CD4-positive, alpha-beta T cell treated with Interleukin-15 for 1 hour (primary cell): ENCODE data around the gene TFEC.
"Not testable (repeated sequence)": the region's sequence is repeated elsewhere in the genome, so short reads cannot be mapped to it uniquely, and the experiment has no call there.

Experiments used
- DNase-seq: peaks from one replicate; pipeline ENCODE4 v3.0.0-alpha.2; 2020

Gene TFEC, protein sequence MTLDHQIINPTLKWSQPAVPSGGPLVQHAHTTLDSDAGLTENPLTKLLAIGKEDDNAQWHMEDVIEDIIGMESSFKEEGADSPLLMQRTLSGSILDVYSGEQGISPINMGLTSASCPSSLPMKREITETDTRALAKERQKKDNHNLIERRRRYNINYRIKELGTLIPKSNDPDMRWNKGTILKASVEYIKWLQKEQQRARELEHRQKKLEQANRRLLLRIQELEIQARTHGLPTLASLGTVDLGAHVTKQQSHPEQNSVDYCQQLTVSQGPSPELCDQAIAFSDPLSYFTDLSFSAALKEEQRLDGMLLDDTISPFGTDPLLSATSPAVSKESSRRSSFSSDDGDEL

DNA sequence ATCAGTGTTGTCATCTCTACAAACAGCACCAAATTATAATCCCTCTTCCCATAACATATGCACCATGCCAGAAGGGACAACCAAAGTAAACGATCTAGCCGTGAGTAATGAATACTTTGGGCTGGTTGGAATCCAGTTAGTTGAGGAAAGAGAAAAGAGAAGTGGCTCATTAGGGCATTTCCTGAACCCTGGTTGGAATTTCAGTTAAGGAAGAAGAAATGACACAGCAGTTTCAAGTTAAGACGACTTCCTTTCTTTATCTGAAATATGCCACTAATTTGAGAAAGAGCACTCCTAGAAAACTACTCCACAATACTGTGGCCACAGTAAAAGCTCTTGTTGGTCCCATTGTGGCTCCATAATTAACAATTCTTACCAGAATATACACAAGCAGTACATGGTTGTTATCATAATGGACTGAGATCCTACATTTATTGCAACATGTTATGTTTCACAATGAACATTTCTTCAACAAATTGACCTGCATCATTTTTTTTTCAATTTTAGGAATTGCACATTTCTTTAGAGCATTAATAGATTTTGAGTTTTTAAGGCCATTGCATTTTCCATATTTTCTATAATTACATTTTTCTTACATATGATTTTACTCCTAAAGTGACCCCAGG lies at the start of gene TFEC:
TFEC (minus strand) TSS at position 113 of the 626 bp plus-strand sequence. CDS start 46,322 bp downstream, outside the sequence.
- DNase-seq, result no peak

DNA sequence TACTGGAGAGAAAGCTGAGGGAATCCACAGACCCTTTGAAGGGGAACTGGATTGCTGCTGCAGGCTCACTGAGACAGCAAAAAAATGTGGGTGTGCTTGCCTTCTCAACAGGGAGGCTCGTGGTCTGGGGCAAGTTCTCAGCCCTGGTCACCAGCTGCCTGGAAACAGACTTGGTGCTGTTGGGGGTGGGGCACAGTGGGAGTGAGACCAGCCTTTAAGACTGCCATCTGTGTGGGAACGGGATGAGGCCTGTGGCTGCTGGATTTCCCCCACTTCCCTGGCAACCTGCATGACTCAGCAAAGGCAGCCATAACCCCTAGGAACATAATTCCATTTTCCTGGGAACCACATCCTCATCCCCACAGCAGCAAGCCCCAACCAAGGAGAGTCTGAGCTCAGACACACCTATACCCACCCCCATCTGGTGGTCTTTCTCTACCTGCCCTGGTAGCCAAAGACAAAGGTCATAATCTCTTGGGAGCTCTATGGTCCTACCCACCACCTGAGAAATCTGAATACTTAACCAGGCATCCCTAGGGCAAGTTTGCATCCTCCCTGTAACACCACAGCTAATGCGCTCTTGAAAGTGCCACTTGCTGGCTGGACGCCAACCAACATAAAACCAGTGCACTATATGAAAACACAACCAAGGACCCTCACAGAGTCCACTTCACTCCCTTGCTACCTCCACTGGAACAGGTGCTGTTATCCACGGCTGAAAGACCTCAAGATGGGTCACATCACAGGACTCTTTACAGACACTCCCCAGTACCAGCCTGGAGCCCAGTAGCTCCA lies 45.0 kb upstream of the TFEC start:
- no peak for DNase-seq

DNA sequence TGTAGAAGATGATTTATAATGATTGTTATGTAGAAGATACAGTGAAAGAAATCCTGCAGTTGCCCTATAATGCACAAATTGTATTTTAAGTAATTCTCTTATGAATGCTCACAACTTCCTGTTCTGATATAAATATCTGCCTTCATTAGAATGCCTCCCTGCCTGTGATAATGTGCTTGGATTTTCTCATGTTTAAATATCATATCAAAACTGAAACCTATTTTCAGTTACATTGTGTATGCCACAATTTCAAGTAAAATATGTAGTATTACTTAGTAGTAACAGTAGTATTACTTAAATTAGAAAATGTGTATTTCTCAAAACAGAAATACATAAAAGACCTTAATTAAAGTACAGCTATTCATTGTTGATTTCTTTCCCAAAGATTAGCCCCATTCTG lies 41.1 kb upstream of the TFEC start:
- no peak for DNase-seq

DNA sequence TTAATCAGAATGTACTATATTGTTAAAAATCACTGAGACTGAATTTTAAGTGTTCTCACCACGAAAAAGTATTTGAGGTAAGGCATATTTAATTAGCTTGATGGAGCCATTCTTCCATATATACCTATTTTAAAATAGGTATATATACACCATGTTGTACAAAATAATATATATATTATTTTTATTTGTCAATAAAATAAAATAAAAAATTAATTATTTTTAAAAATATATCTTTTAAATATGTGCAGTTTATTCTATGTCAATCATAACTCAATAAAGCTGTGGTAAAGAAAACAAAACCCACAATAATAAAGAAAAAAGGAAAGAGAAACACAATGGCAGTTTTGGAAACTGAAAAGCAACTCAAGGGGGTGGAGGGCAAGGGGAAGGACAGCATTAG lies 33.6 kb upstream of the TFEC start:
- no peak for DNase-seq

DNA sequence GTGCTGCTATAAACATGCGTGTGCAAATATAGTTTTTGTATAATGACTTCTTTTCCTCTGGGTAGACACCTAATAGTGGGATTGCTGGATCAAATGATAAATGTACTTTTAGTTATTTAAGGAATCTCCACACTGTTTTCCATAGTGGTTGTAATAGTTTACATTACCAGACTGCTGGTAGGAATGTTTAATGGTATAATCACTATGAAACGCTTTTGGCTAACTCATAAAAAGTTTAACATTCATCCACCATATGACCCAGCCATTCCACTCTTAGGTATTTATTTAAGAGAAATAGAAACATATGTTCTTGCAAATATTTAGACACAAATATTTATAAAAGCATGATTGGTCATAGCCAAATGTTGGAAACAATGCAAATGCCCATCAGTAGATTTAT lies 32.1 kb upstream of the TFEC start:
- DNase-seq, result no peak

DNA sequence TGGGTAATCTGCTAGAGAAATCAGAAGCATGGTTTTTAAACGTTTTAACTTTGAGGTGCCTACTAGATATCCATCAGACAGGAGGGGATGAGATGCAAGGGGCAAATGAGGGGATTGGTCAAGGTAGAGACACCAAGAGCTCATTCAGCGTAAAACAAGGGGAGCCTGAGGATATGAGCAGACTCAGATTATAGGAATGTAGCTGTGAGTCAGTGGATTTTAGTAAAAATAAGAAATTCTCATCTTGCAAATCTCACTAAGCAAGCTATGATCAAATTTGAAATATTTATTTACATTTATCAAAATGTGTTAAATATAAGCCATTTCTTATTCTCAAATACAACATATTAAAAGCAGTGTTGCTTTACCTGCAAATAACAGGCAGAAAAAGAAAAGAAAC lies 21.4 kb upstream of the TFEC start:
- DNase-seq, result no peak

DNA sequence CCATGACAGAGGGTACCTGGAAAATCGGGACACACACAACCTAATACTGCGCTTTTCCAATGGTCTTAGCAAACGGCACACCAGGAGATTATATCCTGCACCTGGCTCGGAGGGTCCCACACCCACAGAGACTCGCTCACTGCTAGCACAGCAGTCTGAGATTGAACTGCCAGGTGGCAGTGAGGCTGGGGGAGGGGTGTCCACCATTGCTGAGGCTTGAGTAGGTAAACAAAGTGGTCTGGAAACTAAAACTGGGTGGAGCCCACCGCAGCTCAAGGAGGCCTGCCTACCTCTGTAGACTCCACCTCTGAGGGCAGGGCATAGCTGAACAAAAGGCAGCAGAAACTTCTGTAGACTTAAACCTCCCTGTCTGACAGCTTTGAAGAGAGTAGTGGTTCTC lies 16.7 kb upstream of the TFEC start:
- DNase-seq, result not testable (repeated sequence)

DNA sequence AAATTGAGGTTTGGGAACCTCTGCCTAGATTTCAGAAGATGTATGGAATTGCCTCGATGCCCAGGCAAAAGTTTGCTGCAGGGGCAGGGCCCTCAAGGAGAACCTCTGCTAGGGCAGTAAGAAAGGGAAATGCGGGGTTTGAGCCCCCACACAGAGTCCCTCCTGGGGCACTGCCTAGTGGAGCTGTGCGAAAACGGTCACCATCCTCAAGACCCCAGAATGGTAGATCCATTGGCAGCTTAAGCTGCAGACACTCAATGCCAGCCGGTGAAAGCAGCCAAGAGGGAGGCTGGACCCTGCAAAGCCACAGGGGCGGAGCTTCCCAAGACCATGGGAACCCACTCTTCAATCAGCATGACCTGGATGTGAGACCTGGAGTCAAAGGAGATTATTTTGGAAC lies 15.0 kb upstream of the TFEC start:
- DNase-seq, result no peak

DNA sequence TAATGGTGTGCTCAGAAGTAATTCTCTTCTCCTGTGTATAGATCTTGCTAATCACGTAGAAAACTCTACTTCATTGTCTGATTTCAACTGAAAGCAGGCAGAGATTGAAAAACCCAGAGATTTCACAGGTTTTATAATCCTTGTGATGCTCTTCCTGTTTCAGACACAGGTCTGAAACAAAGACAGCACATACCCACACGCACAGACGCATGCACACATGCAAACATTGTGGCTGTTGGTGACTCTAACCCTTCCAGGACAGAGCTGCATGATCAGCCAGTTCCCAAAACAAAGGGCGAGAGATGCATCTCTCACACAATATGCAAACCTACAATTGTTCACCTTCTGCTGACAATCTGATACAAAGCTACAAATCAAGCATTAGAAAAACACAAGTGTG lies 11.1 kb upstream of the TFEC start:
- DNase-seq, result no peak

DNA sequence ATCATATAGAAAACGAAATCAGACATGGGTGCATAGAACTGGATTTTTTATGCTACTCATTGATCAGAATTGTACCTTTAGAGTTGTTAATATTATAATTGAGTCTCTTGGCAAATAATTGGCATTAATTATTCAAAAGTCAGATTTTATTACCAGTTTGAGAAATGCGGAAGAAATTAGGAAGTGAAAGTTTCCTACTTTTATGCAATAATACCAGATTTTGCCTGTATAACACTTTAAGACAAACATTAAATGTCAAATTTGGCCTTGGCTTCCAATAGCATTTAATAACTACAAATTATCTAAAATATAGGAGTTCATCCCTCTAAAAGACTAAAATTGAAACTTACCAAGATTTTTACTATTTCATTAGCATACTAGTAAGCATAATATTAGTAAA lies 6.8 kb upstream of the TFEC start:
- no peak for DNase-seq

DNA sequence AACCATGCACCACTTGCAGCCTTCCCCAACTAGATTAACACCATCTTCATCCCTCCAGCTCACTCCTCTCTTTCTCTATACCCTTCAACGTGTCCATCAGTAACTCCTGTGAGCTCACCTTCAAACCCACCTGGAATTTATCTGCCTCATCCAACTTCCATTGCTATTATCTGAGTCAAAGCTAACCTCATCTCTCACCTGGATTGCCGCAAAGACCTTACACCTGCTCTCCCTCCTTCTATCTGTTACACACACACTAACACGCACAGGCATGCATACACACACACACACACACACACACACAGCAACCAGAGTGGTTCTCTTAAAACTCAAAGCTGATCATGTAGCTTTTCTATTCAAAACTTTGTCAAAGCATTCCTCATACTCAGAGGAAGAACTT lies 3.8 kb upstream of the TFEC start:
- DNase-seq, result no peak

DNA sequence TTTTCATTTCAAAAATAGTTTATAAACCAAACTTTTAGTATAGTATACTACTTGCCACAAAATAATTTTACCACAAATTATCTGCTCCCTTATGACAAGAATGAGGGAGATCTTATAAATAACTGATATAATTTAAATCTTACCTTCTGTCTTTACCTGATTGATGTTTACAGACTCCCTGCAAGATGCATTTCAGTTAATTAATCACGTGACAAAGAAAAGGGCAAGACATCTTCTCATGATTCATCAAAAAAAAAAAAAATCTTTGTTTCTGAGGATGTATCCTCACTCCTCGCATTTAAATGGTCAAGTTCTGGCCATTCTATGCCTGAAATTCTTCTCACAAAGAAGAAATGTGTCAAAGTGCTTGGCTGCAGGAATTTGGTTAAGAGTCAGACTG lies 2.3 kb upstream of the TFEC start:
- no peak for DNase-seq

DNA sequence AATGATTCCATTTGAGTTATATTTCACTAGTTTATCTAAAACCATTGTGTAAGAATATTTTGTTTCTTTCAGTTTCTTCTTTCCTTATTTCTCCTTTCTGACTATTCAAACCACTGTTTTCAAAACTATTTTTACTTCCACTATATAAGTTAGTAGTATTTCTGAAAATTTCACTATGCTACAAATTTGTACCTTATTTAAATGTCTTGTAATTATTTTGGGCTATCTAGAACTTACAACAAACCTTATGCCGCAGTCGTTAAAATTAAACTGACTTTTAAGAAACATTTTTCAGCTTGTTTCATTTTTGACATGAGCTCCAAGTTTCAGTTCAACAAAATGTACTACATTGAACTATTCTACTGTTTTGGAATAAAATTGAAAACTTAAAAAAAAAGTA lies 1.8 kb downstream of the TFEC start:
- DNase-seq, result no peak

DNA sequence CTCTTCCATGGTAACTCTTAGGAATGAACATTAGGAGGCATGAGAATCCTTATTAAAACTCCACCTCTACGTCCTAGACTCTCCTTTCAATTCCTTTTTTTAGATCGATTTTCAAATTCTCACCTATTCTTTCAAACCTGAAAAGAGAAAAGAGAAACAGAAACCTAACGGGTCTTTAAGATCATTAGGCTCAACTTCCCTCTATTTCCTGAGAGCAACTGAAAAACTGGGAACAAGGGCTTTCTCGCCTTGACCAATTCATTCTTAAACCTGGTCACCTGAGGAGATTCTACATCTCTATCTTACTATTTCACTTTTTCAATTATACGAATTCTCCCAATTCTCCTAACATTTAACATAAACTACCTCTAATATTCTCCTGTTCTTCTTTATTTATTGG lies 2.8 kb downstream of the TFEC start:
- DNase-seq, result no peak

DNA sequence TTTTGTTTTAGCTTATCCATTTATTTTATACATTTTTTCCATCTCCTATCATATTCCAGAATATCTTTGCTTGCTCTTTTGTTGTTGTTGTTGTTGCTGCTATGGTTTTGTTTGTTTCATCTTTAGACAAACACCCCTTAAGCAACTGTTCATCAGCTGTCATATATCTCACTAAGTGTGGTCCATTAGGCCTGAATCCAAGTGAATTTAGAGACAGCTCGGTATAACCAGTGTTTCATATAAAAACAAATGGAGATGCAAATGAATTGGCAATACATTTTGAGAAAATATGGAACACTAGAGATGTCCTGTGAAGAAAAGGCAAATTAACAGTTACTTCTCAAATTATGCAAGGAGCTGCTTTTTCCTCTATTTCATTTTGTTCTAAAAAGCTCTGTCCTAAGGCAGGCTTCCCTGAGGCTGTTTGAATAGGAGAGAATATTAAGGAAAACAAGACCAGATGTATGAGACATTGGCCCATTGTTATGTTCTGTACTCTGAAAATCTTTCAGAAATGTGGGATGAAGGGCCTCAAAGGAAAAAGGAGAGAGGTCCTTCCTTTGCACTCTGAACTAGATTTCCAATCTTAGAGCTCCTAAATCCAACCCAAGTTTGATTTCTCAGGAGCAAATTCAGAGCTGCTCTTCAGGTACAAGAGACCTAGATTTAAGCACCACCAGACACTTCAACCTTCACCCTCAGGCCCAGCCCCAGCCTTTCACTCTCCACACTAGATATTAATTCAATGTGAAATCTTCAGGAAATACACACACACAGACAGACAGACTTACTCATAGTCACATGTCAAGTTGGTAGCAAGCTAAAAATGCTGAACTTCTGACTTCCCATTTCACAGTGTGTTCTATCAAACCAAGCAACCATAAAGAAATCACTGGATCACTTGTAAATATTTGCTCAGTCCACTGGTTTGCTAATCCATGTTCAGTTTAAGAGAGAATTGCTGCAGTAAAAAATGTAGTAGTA lies 5.4 kb downstream of the TFEC start:
- no peak for DNase-seq

DNA sequence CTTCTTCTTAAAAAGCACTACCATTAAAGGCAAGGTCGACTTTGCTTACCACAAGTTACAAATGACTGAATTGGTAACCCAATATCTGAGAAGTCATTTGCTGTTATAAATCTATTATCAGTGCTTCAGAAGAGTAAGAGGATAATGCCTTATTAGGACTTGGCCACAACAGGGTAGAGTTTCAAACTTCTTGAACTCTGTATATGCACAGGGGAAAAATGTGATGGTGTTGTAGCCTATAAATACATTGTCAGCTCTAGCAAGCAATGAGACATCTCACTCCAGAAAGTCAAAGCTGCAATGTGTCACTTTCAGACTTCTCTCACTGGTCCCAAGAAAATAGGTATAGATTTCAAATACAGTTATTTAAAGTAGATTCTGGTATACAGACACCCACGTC lies 9.3 kb downstream of the TFEC start:
- no peak for DNase-seq

DNA sequence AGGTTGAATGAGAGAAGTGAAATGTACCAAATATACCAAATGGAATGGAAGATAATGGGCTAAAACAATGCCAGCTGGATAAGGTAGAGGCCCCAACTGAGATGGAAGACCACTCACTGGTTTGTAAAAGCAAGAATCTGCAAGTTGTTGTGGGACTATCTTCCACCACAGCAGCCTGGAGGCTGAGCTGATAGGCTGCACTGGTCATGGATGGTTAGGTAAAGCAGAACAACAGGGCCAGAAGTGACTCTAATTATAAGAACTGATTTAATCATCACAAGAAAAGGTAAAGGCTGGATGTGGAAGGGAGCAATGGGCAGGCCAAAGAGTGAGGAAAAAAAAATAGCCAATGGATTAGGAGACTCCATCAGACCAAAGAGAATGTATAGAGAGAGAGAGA lies 11.8 kb downstream of the TFEC start:
- DNase-seq, result no peak

DNA sequence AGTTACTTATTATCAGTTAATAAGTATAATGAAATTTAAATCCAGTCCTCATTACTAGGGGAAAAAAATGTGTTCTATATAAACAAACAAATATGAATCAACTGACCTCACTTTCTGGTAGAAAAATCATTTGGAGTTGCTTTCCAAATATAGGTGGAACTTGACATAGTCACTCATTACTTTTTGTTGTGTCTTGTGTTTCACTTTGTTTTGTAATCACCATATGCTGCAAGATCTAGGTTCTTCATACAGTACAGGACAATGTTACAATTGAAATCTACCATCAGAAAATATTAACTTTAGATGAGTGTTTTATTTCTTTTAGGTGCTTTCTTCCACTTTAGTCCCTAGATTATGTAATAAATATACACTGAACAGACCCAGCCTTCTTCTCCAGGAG lies 16.9 kb downstream of the TFEC start:
- no peak for DNase-seq

DNA sequence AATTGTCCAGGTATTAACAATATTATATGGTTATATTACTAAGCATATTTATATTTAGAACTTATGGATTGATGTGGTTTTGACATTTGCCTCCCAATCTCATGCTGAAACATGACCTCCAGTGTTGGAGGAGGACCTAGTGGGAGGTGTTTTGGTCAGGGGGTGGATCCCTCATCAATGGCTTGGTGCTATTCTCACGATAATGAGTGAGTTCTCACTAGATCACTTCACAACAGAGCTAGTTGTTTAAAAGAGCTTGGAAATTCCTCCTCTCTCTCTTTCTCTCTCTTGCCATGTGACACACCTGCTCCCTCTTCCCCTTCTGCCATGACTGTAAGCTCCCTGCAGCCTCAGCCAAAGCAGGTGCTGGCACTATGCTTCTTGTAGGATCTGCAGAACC lies 19.0 kb downstream of the TFEC start:
- no peak for DNase-seq

DNA sequence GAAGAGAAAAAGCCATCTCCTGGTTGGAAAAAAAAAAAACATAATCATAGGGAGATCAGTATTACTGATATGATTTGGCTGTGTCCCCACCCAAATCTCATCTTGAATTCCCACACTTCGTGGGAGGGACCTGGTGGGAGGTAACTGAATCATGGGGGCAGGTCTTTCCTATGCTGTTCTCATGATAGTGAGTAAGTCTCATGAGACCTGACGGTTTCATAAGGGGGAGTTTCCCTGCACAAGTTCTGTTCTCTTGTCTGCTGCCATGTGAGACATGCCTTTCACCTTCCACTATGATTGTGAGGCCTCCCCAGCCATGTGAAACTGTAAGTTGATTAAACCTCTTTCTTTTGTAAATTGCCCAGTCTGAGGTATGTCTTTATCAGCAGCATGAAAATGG lies 25.8 kb downstream of the TFEC start:
- DNase-seq, result not testable (repeated sequence)

DNA sequence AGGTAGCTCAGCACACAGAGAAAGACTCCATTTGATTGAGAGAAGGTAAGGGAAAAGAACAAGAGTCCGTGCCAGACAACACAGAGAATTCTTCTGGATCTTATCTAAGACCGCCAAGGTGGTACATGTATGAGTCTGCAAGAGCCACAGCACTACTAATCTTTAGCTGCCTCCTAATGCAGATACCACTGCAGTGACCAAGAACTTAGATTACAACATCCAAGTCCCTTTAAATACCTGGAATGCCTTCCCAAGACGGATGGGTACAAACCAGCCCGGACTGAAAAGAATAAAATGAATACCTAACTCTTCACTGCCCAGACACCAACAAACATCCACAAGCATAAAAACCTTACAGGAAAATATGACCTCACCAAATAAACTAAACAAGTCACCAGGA lies 33.3 kb downstream of the TFEC start:
- DNase-seq, result no peak

DNA sequence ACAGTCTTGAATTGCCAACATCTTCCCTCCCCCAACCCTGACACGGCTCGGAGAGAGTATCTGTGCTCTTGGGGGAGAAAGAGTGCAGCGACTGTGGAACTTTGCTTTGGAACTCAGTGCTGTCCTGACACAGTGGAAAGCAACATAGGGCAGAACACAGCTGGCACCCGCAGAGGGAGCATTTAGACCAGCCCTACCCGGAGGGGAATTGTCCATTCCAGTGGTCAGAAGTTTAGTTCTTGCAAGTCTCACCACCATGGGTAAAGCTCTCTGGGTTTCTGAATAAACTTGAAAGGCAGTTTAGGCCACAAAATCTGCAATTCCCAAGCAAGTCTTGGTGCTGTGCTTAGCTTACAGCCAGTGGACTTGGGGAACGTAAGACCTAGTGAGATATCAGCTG lies 34.9 kb downstream of the TFEC start:
- DNase-seq, result no peak

DNA sequence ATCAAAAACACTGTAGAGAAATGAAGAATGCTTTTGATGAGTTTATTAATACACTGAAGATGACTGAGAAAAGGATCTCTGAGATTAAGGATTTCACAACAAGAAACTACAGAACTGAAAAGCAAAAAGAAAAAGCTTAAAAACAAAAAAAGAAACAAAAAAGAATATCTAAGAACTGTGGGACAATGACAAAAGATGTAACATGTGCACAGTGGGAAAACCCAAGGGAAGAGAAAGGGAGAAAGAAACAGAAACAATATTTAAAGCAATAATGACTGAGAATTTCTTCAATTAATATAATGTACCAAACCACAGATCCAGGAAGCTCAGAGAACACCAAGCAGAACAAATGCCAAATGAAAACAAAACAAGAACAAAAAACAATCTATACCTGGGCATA lies 42.2 kb downstream of the TFEC start:
- DNase-seq, result no peak
